Astrocyte of the spinal cord (primary cell): ENCODE data around the gene PTF1A.

Experiments used
- DNase-seq: peaks from one replicate; pipeline ENCODE4 v3.0.0; 2011; ENCODE audit warnings: low read depth, low spot score
- H3K4me3 ChIP-seq: 2 replicates; pipeline ENCODE4 v1.5.1; 2011; ENCODE audit warnings: low read depth, mild to moderate bottlenecking, low read length, moderate library complexity
- CTCF ChIP-seq: IDR thresholded peaks from 2 replicates; pipeline ENCODE4 v1.5.1; 2012; ENCODE audit warnings: low read depth, mild to moderate bottlenecking, low read length, inconsistent platforms
- in situ Hi-C: cut with HindIII; loops from 2 replicates; pipeline ENCODE4 v1.10.0; 2017; ENCODE audit warnings: low sequenced_read_pairs

The PTF1A gene

GRCh38 chr10:23191764-23192711 lies at the start of gene PTF1A:
Gene PTF1A, plus strand, starts transcription at chr10:23192312. Its CDS starts 219 bp downstream, at chr10:23192531.
- DNase-seq, result no peak
- in situ Hi-C loops, result no loop called here
- TF ChIP-seq CTCF, result no peak
- no peak within 1 kb of the TSS for H3K4me3 ChIP-seq

- in situ Hi-C loops, result no loop called here
- no peak for DNase-seq
- H3K4me3 ChIP-seq, result no peak overlapping the region
- TF ChIP-seq CTCF, result no peak
Observed at GRCh38 chr10:23146258-23146657, 45.9 kb upstream of the PTF1A start.

GRCh38 chr10:23147035-23147434 lies 45.1 kb upstream of the PTF1A start:
- TF ChIP-seq CTCF, result no peak
- in situ Hi-C loops, result no loop called here
- H3K4me3 ChIP-seq, result no peak overlapping the region
- DNase-seq, result no peak

- in situ Hi-C loops, result no loop called here
- TF ChIP-seq CTCF, result no peak
Observed at GRCh38 chr10:23148214-23148613, 43.9 kb upstream of the PTF1A start.

GRCh38 chr10:23150091-23150490 lies 42.0 kb upstream of the PTF1A start:
- no peak for DNase-seq
- no peak for TF ChIP-seq CTCF
- no peak overlapping the region for H3K4me3 ChIP-seq
- in situ Hi-C loops, result no loop called here

More at GRCh38 chr10:23148214-23148613, 43.9 kb upstream of the PTF1A start:
- no peak for DNase-seq
- H3K4me3 ChIP-seq, result no peak overlapping the region

- no peak for TF ChIP-seq CTCF
- H3K4me3 ChIP-seq, result no peak overlapping the region
- DNase-seq, result no peak
- in situ Hi-C loops, result no loop called here
Observed at GRCh38 chr10:23150610-23151009, 41.5 kb upstream of the PTF1A start.
